Stomach (tissue), 9 donors: ENCODE data around the gene LHFPL3. TPM values are rescaled to one million over a fixed set of nuclear protein-coding genes. Genes with fewer than 3 reads are reported as not detected.

Experiments
- DNase-seq, 2 donors: peaks; one replicate each; pipeline versions ENCODE4 v3.0.0 to v3.0.0-alpha.2; 2013 to 2019
- H3K27ac ChIP-seq, 5 donors: fragments of 200-600 bp in 4 of 5; sonication (generic) in 4 of 5; one replicate each; pipeline ENCODE4 v1.5.1; 2013 to 2019; ENCODE audit warnings: mild to moderate bottlenecking in 1 of 5, moderate library complexity in 1 of 5
- H3K27me3 ChIP-seq, 3 donors: fragments of 200-600 bp; sonication (generic); one replicate each; pipeline ENCODE4 v1.5.1; 2017 to 2019; ENCODE audit warnings: mixed run types in 1 of 3
- H3K36me3 ChIP-seq, 4 donors: fragments of 200-600 bp; sonication (generic); 1 replicate in 3 of 4; 2 replicates in 1 of 4; pipeline ENCODE4 v1.5.1; 2016 to 2019
- H3K4me1 ChIP-seq, 4 donors: fragments of 200-600 bp; sonication (generic); one replicate each; pipeline ENCODE4 v1.5.1; 2016 to 2019
- H3K4me3 ChIP-seq, 4 donors: fragments of 200-600 bp; sonication (generic) in 3 of 4; one replicate each; pipeline ENCODE4 v1.5.1; 2016 to 2019; ENCODE audit warnings: mild to moderate bottlenecking in 1 of 4
- H3K9me3 ChIP-seq, 4 donors: fragments of 200-600 bp; sonication (generic); one replicate each; pipeline ENCODE4 v1.5.1; 2016 to 2019
- EP300 ChIP-seq: sonication (generic); formaldehyde crosslinking; IDR thresholded peaks from one replicate; pipeline ENCODE4 v1.6.1; 2017; ENCODE audit warnings: antibody characterized with exemption
- POLR2A ChIP-seq, 4 donors: fragments of 450-650 bp; IDR thresholded peaks; one replicate each; pipeline ENCODE4 v1.6.1; 2016; ENCODE audit warnings: antibody characterized with exemption in 4 of 4, control low read depth in 2 of 4, mild to moderate bottlenecking in 1 of 4, moderate library complexity in 1 of 4
- POLR2AphosphoS5 ChIP-seq, 3 donors: sonication (generic); formaldehyde crosslinking; IDR thresholded peaks; one replicate each; pipeline ENCODE4 v1.6.1; 2016; ENCODE audit warnings: antibody characterized with exemption in 3 of 3
- WGBS, 5 donors: extraction: QIAGEN DNeasy Blood & Tissue Kit in 3 of 5; methylation state at CpG; one replicate each; pipeline versions ENCODE4 v1.1.5 to v1.1.7; 2013 to 2018; 5-methylcytosine and 5-hydroxymethylcytosine counted together
- intact Hi-C: fragments of 100-400 bp; cut with DNase I; formaldehyde crosslinking; loops from one replicate; pipeline ENCODE4 v1.15.1; 2023; ENCODE audit warnings: low total_unique reads
- polyA plus RNA-seq, 3 donors: library from polyadenylated mRNA; stranded (reverse); fragments of 200-250 nt; gene quantifications; one replicate each; pipeline ENCODE4 v1.2.3, GENCODE V29; 2013
- total RNA-seq, 5 donors: library from RNA; depleted of rRNA; stranded (reverse); fragments of >200 nt; gene quantifications; one replicate each; pipeline versions ENCODE4 v1.1.0 to v1.2.3, GENCODE V29; 2014 to 2016
- TF ChIP-seq, protein P1 (sequence below), 7 experiments: fragments of 450-650 bp in 4 of 7; fragments of 200-600 bp in 3 of 7; sonication (generic) in 3 of 7; IDR thresholded peaks; one replicate each; pipeline ENCODE4 v1.5.1; 2016 to 2019; ENCODE audit warnings: antibody characterized with exemption in 7 of 7, control low read depth in 2 of 7, mild to moderate bottlenecking in 1 of 7
- donor health status: healthy with polysubstance abuse.
- donor health status: Bipolar disorder and iron deficiency.
- donor health status: healthy.

LHFPL3 gene
- total and polyA plus RNA-seq, 8 donors = 0.55 TPM; not detected in 7

DNA sequence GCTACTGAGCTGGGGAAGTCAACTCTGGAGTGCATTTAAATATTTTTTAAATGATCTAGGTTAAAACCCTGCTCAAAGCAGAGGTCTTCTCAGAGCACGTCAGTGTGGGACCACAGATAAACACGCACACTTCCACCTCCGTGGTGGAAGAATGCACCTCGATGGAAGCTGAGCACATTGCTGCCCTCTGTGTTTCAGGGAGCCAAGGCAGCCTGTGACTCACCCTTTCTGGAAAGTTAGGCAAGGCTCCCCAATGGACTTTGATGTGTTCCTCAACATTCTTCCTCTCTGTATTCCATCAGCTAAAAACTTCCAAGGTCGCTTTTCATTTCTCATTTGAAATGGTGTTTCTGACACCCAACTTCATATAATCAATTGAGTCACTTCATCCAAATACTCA is 514.8 kb downstream of the LHFPL3 start:
- intact Hi-C loops = no loop called here
- WGBS, 5 donors = 66 to 76% (median 67%) methylated on average over 5 of the region's 5 CpGs
- TF ChIP-seq EP300 (no peak), POLR2AphosphoS5 (IDR thresholded peaks at IDR 0.05) (no peak), POLR2A (IDR thresholded peaks at IDR 0.05) (no peak)
- TF ChIP-seq, protein P1, sequence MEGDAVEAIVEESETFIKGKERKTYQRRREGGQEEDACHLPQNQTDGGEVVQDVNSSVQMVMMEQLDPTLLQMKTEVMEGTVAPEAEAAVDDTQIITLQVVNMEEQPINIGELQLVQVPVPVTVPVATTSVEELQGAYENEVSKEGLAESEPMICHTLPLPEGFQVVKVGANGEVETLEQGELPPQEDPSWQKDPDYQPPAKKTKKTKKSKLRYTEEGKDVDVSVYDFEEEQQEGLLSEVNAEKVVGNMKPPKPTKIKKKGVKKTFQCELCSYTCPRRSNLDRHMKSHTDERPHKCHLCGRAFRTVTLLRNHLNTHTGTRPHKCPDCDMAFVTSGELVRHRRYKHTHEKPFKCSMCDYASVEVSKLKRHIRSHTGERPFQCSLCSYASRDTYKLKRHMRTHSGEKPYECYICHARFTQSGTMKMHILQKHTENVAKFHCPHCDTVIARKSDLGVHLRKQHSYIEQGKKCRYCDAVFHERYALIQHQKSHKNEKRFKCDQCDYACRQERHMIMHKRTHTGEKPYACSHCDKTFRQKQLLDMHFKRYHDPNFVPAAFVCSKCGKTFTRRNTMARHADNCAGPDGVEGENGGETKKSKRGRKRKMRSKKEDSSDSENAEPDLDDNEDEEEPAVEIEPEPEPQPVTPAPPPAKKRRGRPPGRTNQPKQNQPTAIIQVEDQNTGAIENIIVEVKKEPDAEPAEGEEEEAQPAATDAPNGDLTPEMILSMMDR (IDR thresholded peaks at IDR 0.05) = no peak

GRCh38 chr7:104845557-104845956 is 517.2 kb downstream of the LHFPL3 start:
- H3K4me1 ChIP-seq = peaks cover 0 to 4% (median 0%) of the 10 kb centered on the region in 4 donors
- H3K4me3 ChIP-seq = no peak overlapping the region
- no peaks in the 10 kb centered on the region for H3K36me3 ChIP-seq
- H3K27me3 ChIP-seq = peaks cover 0 to 8% (median 0%) of the 10 kb centered on the region in 3 donors
- WGBS, 5 donors = 73 to 86% (median 77%) methylated on average over 5 of the region's 5 CpGs
- intact Hi-C loops = no loop called here
- no peak overlapping the region for H3K27ac ChIP-seq
- TF ChIP-seq EP300 (no peak), POLR2A (IDR thresholded peaks at IDR 0.05) (no peak), POLR2AphosphoS5 (IDR thresholded peaks at IDR 0.05) (no peak)
- TF ChIP-seq, protein P1 (IDR thresholded peaks at IDR 0.05) = no peak
- no peaks in the 10 kb centered on the region for H3K9me3 ChIP-seq
- DNase-seq = no peak

More for the DNA sequence above, 514.8 kb downstream of the LHFPL3 start:
- peaks cover 0 to 4% (median 0%) of the 10 kb centered on the region in 4 donors for H3K4me1 ChIP-seq
- no peaks in the 10 kb centered on the region for H3K36me3 ChIP-seq
- peaks cover 0 to 13% (median 0%) of the 10 kb centered on the region in 3 donors for H3K27me3 ChIP-seq
- H3K27ac ChIP-seq = no peak overlapping the region
- no peaks in the 10 kb centered on the region for H3K9me3 ChIP-seq
- no peak overlapping the region for H3K4me3 ChIP-seq
- DNase-seq = no peak

DNA sequence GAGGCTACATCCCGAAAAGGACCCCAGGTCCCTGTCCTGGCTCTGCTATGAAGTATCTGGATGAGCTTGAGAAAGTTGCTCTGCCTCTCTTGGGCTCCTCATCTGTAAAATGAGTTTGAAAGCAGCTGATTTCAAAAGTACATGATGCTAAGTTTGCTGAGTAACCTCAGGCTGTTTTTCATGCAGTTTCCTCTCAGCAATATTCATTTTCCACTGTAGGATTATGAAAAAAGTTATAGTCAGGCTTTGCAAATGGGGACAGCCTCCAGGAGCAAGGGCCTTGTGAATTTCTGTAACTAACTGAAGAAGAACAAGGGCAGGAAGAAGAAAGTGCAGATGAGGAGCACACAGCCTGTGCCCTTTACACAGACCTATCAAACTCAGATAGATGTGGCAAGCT is 518.3 kb downstream of the LHFPL3 start:
- intact Hi-C loops = no loop called here
- Histone ChIP-seq H3K4me3 (no peak overlapping the region), H3K27me3 (peaks cover 0 to 8% (median 0%) of the 10 kb centered on the region in 3 donors), H3K4me1 (peaks cover 0 to 4% (median 0%) of the 10 kb centered on the region in 4 donors), H3K9me3 (no peaks in the 10 kb centered on the region), H3K27ac (no peak overlapping the region), H3K36me3 (no peaks in the 10 kb centered on the region)
- WGBS, 5 donors = 82 to 97% (median 89%) methylated on average over 1 of the region's 1 CpG
- no peak for DNase-seq
- TF ChIP-seq, protein P1 (IDR thresholded peaks at IDR 0.05) = no peak
- TF ChIP-seq POLR2AphosphoS5 (IDR thresholded peaks at IDR 0.05) = no peak
- TF ChIP-seq POLR2A (IDR thresholded peaks at IDR 0.05) = no peak
- TF ChIP-seq EP300 = no peak

DNA sequence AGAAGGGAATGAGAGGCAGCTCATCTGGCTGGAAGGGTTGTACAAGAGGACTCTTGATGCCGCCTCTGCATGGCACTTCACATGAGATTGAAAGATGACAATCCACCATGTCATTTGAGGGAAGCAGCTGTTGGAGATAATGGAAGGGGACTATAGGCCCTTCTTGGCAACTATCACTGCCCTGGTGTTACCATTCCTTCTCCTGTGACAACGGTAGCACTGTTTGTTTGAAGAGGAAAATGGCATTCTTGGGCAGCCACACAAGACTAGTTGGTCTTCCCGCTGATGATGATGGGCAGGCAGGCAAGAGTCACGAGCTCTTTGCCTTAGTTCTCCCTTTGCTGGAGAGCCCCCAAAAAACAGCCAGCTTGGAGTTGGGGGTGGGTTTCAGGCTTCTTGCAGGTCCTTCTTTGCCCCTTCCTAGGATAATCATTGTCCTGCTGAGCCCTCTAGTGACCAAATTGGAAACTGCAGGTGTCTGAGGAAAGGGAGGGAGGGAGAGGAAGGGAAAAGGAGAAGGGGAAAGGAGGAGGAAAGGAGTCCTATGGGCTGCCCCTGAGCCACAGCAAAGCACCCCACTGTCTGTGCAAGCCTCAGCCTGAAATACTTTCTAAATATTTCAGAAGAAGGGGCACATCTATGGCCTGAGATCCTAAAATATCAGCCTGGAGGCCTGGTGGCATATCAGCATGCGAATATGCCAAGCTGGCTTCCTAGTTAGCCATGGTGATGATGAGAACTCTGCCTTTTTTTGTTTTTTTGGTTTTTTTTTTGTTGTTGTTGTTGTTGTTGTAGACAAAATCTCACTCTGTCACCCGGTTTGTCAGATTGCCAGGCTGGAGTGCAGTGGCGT is 520.0 kb downstream of the LHFPL3 start:
- H3K4me3 ChIP-seq = no peak overlapping the region
- H3K9me3 ChIP-seq = no peaks in the 10 kb centered on the region
- peak; percentile 57 to 76 for DNase-seq
- intact Hi-C loops = no loop called here
- TF ChIP-seq POLR2A (IDR thresholded peaks at IDR 0.05) = no peak
- TF ChIP-seq EP300 = no peak
- TF ChIP-seq, protein P1 (IDR thresholded peaks at IDR 0.05) = peak in 5 of 7 experiments; percentile 68 to 88 (median 75)
- no peak for TF ChIP-seq POLR2AphosphoS5 (IDR thresholded peaks at IDR 0.05)
- no peaks in the 10 kb centered on the region for H3K36me3 ChIP-seq
- no peak overlapping the region for H3K27ac ChIP-seq
- peaks cover 0 to 8% (median 0%) of the 10 kb centered on the region in 3 donors for H3K27me3 ChIP-seq
- WGBS, 5 donors = 52 to 57% (median 55%) methylated on average over 7 of the region's 7 CpGs
- H3K4me1 ChIP-seq = peaks cover 0 to 4% (median 0%) of the 10 kb centered on the region in 4 donors
